Activated CD4-positive, alpha-beta T cell treated with anti-CD3 and anti-CD28 coated beads, Interleukin-10, Interleukin-2, amounts not matched to agents 100 ng/mL and 50 ng/mL, durations not matched to agents 16 hours and 8 hours (primary cell): Measurements from ENCODE around the gene C20orf141.
"Not testable (repeated sequence)": the region's sequence is repeated elsewhere in the genome, so short reads cannot be mapped to it uniquely, and the experiment has no call there.

Source experiments
- DNase-seq: peaks from one replicate; pipeline ENCODE4 v3.0.0-alpha.2; 2020

The C20orf141 gene, protein sequence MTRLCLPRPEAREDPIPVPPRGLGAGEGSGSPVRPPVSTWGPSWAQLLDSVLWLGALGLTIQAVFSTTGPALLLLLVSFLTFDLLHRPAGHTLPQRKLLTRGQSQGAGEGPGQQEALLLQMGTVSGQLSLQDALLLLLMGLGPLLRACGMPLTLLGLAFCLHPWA

DNA sequence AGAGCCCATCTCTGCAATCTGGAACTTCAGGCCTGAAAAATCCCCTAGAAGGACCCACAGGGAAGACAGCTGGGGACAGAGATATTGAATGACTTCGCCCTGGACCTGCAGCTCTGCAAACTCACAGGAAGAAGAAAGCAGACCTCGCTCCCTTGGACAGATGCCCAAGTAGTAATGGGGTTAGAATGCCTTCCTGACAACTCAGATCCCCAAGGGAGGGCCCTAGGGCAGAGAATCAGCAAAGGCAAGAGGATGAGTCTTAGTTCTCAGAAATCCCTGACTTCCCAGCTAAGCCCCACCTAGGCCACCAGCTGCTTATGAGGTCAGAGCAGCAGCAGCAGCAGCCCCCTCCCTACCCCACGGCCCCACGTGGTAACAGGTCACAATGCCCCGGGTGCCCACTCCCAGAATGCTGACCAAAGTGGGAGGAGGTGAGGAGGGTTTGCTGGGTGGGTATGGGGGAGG, at the start of gene C20orf141:
Gene C20orf141, plus strand, starts transcription at position 401 of the 465 bp plus-strand sequence. CDS start 198 bp downstream, outside the sequence.
- DNase-seq = no peak

DNA sequence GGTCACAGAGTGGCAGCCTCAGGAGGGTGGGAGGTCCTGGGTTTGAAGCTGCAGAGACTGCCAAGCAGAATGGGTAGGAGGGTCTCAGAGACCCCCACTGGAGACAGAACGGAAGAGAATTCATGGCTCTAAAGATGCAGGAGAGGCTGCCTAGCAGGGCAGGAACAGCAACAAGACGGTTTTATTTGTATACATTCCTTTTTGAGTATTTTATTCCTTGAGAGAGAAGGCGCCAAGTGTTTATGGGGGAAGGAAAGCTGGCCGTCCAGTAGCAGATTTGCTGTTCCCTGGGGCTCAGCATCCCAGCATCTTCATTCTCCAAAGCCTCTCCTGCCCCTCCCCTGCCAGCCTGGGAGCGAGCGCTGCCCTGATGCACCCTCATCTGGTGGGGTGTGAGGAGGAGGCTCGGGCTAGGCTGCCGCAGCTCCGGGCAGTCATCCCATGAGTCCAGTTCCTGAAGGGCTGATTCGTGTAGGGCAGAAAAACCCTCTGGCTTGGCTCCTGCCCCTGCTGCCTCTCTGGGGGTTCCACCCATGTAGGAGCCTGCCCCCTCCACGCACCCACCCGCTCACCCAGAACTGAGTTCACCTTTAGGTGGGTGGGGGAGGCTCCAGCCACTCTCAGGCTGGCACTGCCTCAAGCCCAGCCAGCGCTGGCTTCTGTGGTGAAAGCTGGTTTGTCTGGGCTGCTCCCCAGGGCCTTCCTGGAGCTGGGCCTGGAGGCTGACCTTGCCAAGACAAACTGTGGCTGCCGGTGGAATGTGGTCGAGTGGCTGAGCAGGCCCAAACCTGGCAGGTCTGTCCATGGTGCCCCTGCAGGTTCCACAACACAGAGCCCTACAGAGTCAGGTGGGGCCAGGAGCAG, 46.8 kb upstream of the C20orf141 start:
- no peak for DNase-seq

GRCh38 chr20:2768632-2769015, 46.2 kb upstream of the C20orf141 start:
- no peak for DNase-seq

- DNase-seq = not testable (repeated sequence)
These were observed 44.7 kb upstream of the C20orf141 start for GRCh38 chr20:2770091-2770490.

- DNase-seq = peak; percentile 18
These were observed 43.1 kb upstream of the C20orf141 start for GRCh38 chr20:2771631-2772080.

- DNase-seq = no peak
These were observed 41.0 kb upstream of the C20orf141 start for GRCh38 chr20:2773812-2774211.

- DNase-seq = no peak
These were observed 39.6 kb upstream of the C20orf141 start for GRCh38 chr20:2775139-2775538.

- DNase-seq = peak; percentile 29
These were observed 36.0 kb upstream of the C20orf141 start for GRCh38 chr20:2778602-2779321.

DNA sequence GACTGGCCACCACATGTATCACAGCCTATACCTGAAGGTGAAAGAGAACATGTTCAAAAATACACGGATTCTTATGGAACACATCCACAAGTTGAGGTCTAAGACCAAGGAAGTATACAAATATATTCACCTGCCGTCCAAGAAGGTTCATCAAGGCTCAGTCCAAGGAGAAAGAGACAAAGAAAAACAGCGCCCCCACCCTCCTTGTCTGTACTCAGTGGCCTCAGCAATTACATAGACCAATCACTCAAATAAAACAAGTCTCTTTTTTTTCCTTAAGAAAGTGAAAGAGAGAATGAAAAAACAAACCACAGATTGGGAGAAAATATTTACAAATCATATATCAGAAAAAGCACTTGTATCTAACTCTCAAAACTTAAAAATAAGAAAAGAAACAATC, 33.8 kb upstream of the C20orf141 start:
- no peak for DNase-seq

DNA sequence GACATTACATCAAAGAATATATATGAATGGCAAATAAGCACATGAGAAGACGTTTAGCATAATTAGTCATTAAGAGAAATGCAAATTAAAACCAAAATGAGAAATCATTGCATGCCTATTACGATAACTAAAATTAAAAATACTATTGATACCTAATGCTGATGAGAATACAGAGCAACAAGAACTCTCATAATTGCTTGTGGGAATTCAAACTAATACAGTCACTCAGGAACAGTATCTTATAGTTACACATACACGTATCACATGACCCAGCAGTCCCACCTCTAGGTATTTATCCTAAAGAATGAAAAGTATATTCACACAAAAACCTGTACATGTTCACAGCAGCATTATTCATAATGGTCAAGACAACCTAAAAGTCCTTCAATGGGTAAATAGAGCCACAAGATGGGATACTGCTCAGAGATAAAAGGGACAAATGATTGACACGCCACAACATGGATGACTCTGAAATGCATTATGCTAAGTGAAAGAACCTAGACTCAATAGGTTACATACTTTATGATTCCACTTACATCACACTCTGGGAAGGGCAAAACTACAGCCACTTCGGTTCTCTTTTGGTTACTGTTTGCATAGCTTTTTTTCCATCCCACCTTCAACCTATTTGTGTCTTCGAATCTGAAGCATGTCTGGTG, 30.8 kb upstream of the C20orf141 start:
- no peak for DNase-seq

DNA sequence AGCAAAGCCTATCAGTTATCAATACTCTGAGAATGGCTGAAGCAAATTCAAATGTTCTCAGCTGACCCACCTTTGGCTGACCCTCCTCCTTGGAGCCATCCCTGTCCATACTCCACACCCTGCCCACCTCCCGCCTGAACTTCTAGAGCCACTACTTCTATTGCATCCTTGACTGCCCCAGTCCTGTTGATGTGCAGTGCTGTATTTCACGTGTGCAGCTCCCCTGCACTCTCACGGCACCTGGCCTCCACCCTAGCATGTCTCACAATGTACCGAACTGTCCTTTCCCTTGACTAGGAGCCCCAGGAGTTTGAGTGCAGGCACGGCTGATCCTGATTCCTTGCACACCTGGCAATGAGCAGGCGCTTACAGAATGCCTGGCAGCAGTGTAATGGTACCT, 21.3 kb upstream of the C20orf141 start:
- DNase-seq = no peak

DNA sequence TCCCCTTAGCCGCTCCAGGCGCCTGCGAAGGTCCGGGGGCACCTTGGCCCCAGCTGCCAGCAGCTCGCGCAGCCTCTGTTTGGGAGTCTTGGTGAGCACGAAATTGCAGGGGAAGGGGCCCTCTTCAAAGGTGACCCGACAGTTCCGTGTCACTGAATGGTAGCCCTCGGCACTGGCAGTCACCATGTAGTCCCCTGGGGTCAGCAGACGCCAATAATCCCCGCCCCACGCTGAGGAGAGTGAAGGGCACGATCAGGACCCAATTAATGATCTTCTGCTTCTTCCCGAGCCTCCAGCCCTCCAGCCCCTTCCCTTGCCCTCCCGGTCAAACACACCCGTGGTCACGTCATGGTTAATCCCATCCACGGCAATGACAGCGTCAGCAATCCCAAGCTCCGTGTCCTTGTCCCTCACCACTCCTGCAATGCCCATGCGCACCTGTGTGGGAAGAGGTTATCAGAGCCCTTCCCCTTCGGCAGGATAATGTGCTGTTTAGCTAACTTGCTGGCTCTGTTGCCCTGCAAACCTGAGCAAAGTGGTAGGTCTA, 20.5 kb upstream of the C20orf141 start:
- no peak for DNase-seq

GRCh38 chr20:2794866-2795447, 19.8 kb upstream of the C20orf141 start:
- DNase-seq = no peak

GRCh38 chr20:2795451-2795850, 19.3 kb upstream of the C20orf141 start:
- DNase-seq = no peak

- DNase-seq = no peak
These were observed 18.7 kb upstream of the C20orf141 start for GRCh38 chr20:2796011-2796660.

DNA sequence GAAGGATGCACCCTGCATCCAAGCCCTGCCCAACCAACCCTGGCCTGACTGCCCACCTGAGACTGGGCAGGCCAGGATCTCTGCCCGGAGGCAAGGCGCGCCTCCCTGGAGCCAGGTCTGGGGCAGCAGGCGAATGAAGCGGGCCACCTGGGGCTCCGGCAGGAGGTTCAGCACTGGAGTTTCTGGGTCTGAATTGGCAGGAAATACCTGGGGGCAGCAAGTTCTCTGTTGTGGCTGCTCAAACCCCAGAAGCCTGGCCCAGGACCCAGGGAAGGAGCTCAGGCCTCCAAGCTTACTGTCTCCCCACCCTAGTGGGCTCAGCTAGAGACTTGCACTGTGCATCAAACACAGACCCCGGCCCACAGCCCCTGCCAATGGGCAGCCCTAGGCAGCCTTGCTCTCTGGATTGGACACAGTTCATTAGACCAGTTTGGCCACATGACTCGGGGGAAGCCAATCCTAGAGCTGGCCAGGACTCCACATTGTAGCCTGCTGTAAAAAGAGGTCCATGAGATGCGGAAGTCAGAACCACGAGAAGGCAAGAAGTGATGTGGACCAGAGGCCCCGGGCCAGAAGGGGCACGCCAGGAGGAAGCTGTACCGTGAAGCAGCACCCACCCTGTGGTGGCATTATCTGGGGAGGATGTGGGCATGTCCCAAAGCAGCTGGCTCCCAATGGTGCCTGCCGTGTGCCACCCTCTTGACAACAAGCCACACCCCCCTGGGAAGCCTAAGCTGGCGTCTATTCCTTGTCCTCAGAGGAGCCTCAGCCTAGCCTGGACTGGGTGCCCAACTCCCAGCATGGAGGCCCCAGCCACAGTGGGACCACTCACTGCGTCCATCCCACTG, 17.4 kb upstream of the C20orf141 start:
- no peak for DNase-seq

GRCh38 chr20:2798095-2798805, 16.5 kb upstream of the C20orf141 start:
- DNase-seq = no peak

DNA sequence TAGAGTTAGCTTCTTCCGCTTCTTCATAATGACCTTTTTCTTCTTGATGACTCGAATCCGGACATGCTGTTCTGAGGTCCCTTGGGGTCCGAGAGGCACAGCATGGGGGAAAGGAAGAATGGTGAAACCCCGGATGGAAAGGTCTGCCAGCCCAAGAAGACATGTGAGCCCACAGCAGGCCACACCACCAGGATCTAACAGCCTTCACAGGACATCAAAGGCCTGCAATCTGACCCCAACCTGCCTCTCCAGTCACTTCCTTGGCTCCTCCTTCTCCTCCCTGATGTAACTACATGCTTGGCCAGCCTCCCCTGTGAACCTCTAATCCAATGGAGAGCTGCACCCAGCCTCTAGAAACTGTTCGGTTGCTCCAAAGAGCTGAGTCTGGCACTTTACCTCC, 16.0 kb upstream of the C20orf141 start:
- DNase-seq = no peak

DNA sequence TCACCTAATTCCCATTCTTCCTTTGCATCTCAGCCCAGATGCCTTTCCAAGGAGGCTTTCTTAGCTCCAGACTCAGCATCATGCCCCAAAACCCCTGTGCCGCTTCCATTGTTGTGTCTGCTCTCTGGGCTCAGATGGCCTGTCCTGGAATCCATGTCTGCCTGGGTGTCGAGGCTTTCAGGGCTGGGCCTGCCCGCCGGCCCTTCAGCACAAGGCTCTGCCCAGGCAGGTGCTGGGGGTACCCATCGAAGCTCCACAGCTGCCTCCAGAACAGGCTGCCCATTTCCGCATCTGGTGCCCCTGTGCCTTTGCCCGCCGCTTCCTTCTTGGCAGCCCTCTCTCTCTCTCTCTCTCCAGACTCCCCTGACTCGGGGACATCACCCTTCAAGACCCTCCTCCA, 15.5 kb upstream of the C20orf141 start:
- no peak for DNase-seq
